ENCODE data around the gene MACROD2. TPM values are rescaled to one million over a fixed set of nuclear protein-coding genes. Genes with fewer than 3 reads are reported as not detected.
"Not testable (repeated sequence)": the region's sequence is repeated elsewhere in the genome, so short reads cannot be mapped to it uniquely, and the experiment has no call there.

The MACROD2 gene
- total RNA-seq, 1 experiment from 2014 or later: 1.4 TPM

DNA sequence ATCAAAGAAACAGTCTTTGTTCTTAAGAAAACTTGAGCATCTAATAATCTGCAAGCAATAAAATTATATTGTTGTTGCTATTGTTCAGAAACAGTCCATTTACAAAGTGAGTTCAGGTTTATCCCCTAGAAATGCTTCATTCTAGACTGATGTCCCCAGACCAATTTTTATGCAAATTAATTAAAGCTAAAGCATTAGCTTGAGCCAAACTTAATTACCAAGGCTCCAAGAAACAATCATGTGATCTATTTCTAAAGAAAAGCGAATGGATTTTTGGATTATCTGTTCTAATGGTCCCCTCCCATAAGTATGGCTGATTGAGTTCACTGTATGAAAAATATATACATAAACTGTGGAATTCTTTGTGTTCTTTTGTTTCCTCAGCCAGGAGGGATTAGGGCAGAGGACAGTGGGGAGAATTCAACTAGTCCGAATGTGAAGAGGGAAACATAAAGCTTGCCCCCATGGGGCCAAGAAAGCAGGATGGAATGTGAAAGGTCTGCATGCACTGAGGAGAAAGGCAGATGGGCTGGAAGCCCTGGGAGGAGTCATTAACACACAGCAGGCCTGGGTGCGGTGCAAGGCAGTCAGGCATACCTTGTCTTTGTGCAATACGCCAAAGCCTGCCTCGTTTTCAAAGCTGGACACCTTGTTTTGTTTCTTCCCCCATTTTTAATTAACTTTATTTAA is 1980.9 kb downstream of the MACROD2 start:
- CTCF ChIA-PET: no interaction called here
- no peaks in the 10 kb centered on the region for H3K36me3 ChIP-seq (ENCODE audit: insufficient read depth, low read length, poor library complexity, severe bottlenecking)
- intact Hi-C loops (cut with micrococcal nuclease; ENCODE audit: unreplicated experiment): no loop called here
- POLR2A ChIA-PET (ENCODE audit: low non-redundant PET): no interaction called here
- BruUV-seq (replicated peaks): no TSS peak
- H3K27ac ChIP-seq (ENCODE audit: low read depth, low read length, poor library complexity, severe bottlenecking): no peak overlapping the region
- no peaks in the 10 kb centered on the region for H3K27me3 ChIP-seq (replicated peaks; ENCODE audit: insufficient read depth, low read depth, low read length, poor library complexity)
- H3K4me1 ChIP-seq (ENCODE audit: insufficient read depth, low read length, poor library complexity, severe bottlenecking): no peaks in the 10 kb centered on the region
- H3K9me3 ChIP-seq (ENCODE audit: low read depth, low read length, poor library complexity, severe bottlenecking): peaks cover 10% of the 10 kb centered on the region
- no peak for DNase-seq (ENCODE audit: low spot score)
- no peak overlapping the region for H3K4me3 ChIP-seq (ENCODE audit: low read depth, low read length, poor library complexity, severe bottlenecking)
- TF ChIP-seq, protein P1, sequence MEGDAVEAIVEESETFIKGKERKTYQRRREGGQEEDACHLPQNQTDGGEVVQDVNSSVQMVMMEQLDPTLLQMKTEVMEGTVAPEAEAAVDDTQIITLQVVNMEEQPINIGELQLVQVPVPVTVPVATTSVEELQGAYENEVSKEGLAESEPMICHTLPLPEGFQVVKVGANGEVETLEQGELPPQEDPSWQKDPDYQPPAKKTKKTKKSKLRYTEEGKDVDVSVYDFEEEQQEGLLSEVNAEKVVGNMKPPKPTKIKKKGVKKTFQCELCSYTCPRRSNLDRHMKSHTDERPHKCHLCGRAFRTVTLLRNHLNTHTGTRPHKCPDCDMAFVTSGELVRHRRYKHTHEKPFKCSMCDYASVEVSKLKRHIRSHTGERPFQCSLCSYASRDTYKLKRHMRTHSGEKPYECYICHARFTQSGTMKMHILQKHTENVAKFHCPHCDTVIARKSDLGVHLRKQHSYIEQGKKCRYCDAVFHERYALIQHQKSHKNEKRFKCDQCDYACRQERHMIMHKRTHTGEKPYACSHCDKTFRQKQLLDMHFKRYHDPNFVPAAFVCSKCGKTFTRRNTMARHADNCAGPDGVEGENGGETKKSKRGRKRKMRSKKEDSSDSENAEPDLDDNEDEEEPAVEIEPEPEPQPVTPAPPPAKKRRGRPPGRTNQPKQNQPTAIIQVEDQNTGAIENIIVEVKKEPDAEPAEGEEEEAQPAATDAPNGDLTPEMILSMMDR (conservative IDR thresholded peaks at IDR 0.05; ENCODE audit: low read depth, low read length): no peak
- TF ChIP-seq EZH2 (IDR thresholded peaks at IDR 0.05; ENCODE audit: borderline replicate concordance, low read depth, low read length, poor library complexity, severe bottlenecking): no peak

DNA sequence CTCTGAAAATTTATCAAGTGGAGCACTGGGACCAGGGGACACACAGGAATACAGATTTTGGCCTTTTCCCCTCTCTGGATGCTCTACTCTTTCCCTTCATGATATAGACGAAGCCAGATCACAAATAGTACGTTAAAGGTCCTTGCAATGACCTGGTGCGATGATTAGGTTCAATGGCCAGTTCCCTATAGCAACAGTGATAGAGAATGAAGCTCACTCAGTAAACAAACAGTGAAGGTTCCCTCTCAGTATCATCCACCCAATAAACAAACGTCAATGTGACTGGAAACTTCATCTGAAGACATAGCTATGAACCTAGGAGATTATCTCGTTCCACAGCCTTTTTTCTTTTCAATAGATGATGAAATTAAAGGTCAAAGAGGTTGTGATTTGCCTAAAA is 1981.7 kb downstream of the MACROD2 start:
- ChIA-PET POLR2A (ENCODE audit: low non-redundant PET) (no interaction called here), CTCF (no interaction called here)
- no peak overlapping the region for H3K27ac ChIP-seq (ENCODE audit: low read depth, low read length, poor library complexity, severe bottlenecking)

DNA sequence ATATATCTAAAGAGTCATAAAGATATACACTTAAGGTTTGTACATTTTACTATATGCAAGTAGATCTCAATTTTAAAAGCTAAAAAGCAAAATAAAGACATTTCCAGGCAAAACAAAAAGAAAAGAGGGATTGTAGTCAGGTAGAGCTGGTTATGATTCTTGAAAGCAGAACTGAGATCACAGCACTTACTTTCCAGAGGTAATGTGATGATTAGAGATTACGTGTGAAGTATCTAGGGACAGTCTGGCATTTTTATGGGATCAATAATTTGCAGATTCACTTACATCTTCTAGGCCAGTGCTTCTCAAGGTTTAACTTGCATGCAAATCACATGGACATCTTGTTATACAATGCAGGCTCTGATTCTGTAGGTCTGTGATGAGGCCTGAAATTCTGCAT is 1982.4 kb downstream of the MACROD2 start:
- Histone ChIP-seq H3K9me3 (ENCODE audit: low read depth, low read length, poor library complexity, severe bottlenecking) (no peaks in the 10 kb centered on the region), H3K4me1 (ENCODE audit: insufficient read depth, low read length, poor library complexity, severe bottlenecking) (no peaks in the 10 kb centered on the region), H3K27me3 (replicated peaks; ENCODE audit: insufficient read depth, low read depth, low read length, poor library complexity) (no peaks in the 10 kb centered on the region), H3K4me3 (ENCODE audit: low read depth, low read length, poor library complexity, severe bottlenecking) (no peak overlapping the region), H3K36me3 (ENCODE audit: insufficient read depth, low read length, poor library complexity, severe bottlenecking) (no peaks in the 10 kb centered on the region), H3K27ac (ENCODE audit: low read depth, low read length, poor library complexity, severe bottlenecking) (no peak overlapping the region)
- ChIA-PET POLR2A (ENCODE audit: low non-redundant PET) (no interaction called here), CTCF (no interaction called here)
- TF ChIP-seq, protein P1 (conservative IDR thresholded peaks at IDR 0.05; ENCODE audit: low read depth, low read length): no peak
- no peak for TF ChIP-seq EZH2 (IDR thresholded peaks at IDR 0.05; ENCODE audit: borderline replicate concordance, low read depth, low read length, poor library complexity, severe bottlenecking)
- intact Hi-C loops (cut with micrococcal nuclease; ENCODE audit: unreplicated experiment): no loop called here
- no TSS peak for BruUV-seq (replicated peaks)
- no peak for DNase-seq (ENCODE audit: low spot score)

More for the DNA sequence above, 1981.7 kb downstream of the MACROD2 start:
- Histone ChIP-seq H3K4me1 (ENCODE audit: insufficient read depth, low read length, poor library complexity, severe bottlenecking) (no peaks in the 10 kb centered on the region), H3K36me3 (ENCODE audit: insufficient read depth, low read length, poor library complexity, severe bottlenecking) (no peaks in the 10 kb centered on the region), H3K4me3 (ENCODE audit: low read depth, low read length, poor library complexity, severe bottlenecking) (no peak overlapping the region), H3K9me3 (ENCODE audit: low read depth, low read length, poor library complexity, severe bottlenecking) (peaks cover 3% of the 10 kb centered on the region), H3K27me3 (replicated peaks; ENCODE audit: insufficient read depth, low read depth, low read length, poor library complexity) (no peaks in the 10 kb centered on the region)
- BruUV-seq (replicated peaks): no TSS peak
- TF ChIP-seq, protein P1 (conservative IDR thresholded peaks at IDR 0.05; ENCODE audit: low read depth, low read length): no peak
- no peak for TF ChIP-seq EZH2 (IDR thresholded peaks at IDR 0.05; ENCODE audit: borderline replicate concordance, low read depth, low read length, poor library complexity, severe bottlenecking)
- intact Hi-C loops (cut with micrococcal nuclease; ENCODE audit: unreplicated experiment): no loop called here
- no peak for DNase-seq (ENCODE audit: low spot score)

DNA sequence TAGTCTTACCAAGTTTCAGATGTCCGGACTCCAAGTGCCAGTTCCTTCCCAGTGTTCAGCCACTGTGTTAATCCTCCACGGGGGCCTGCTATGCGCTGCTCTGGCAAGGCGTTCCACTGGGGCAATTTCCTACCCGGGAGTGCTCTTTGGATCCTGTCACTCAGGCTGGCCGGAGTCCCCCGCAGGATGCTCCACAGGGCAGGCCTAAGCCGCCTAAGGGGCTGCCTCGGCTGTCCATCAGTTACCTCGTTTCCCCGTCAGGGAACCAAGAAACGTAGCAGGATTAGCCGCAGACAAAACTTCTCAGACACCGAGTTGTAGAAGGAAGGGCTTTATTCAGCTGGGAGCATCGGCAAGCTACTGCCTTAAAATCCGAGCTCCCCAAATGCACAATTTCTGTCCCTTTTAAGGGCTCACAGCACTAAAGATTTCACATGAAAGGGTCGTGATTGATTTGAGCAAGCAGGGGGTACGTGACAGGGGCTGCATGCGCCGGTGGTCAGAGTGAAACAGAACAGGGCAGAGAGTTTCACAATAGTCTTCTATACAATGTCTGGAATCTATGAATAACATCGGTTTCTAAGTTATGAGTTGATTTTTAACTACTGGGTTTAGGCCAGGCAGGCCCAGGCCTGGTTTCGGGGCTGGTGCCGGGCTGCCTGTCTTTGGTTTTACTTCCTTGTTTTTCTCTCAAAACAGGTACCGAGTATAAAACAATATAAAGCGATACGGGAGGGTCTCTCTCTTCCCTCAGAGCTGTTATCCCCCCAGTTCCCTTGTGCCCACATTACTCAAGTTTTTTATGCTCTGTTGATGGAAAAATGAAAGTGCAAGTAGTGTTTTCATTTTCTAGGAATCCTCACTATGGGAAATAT is 1990.4 kb downstream of the MACROD2 start:
- H3K27ac ChIP-seq (ENCODE audit: low read depth, low read length, poor library complexity, severe bottlenecking); H3K4me3 ChIP-seq (ENCODE audit: low read depth, low read length, poor library complexity, severe bottlenecking); H3K36me3 ChIP-seq (ENCODE audit: insufficient read depth, low read length, poor library complexity, severe bottlenecking); intact Hi-C loops (cut with micrococcal nuclease; ENCODE audit: unreplicated experiment); H3K27me3 ChIP-seq (replicated peaks; ENCODE audit: insufficient read depth, low read depth, low read length, poor library complexity); POLR2A ChIA-PET (ENCODE audit: low non-redundant PET); BruUV-seq (replicated peaks); H3K9me3 ChIP-seq (ENCODE audit: low read depth, low read length, poor library complexity, severe bottlenecking); H3K4me1 ChIP-seq (ENCODE audit: insufficient read depth, low read length, poor library complexity, severe bottlenecking); CTCF ChIA-PET; DNase-seq (ENCODE audit: low spot score): not testable (repeated sequence)
